HG02610 (cell line): ENCODE results near the gene GALNTL6.

ENCODE experiments used
- ATAC-seq: cut with Tn5 transposase; IDR thresholded peaks from one replicate; pipeline ENCODE4 v1.9.1; 2021; ENCODE audit warnings: mild to moderate bottlenecking, moderate library complexity; ENCODE audit not compliant: unreplicated experiment

The GALNTL6 gene

GRCh38 chr4:171812665-171813525, at the start of gene GALNTL6:
Gene GALNTL6 (plus strand): TSS chr4:171813404.
- ATAC-seq: peak; percentile 48

- no peak for ATAC-seq
Measured at GRCh38 chr4:171765514-171765913, 47.7 kb upstream of the GALNTL6 start.

- ATAC-seq: no peak
Measured at GRCh38 chr4:171774642-171775190, 38.5 kb upstream of the GALNTL6 start.

- no peak for ATAC-seq
Measured at GRCh38 chr4:171779301-171779700, 33.9 kb upstream of the GALNTL6 start.

DNA sequence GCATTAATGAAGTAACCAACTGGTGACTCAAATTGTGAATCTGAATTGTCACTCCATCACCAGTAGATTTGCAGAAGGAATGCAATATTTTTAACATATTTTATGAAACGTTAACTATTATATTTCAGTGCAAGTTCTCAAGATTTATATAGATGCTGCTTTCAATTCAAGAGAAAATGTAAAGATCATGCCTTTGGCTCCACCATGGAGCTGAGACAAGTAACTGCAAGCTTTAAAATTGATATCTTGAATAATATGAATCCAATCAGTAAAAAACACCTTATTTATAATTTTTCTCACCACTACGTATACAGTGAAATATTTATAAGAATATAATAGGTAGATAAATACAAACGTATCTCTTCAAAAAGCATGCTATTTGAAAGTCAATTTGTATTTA, 27.8 kb upstream of the GALNTL6 start:
- no peak for ATAC-seq

DNA sequence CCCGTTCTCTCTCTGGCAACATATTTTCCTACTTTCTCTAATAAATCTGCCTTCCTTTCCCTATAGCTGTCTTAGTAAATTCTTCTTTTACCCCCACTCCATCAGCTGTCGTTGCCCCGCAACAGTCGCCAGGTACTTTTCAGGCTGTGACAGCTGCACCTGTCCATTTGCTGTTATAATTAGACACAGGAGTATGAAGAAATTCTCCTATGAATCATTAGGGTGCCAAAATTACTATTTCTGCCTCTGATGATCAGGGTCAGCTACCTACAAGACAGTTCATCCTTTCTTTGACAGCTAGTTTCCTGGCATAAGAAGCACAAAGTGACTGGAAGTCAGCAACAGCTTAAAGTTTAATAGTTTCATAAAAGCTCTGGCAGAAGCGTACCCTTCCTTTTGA, 19.5 kb upstream of the GALNTL6 start:
- ATAC-seq: no peak

DNA sequence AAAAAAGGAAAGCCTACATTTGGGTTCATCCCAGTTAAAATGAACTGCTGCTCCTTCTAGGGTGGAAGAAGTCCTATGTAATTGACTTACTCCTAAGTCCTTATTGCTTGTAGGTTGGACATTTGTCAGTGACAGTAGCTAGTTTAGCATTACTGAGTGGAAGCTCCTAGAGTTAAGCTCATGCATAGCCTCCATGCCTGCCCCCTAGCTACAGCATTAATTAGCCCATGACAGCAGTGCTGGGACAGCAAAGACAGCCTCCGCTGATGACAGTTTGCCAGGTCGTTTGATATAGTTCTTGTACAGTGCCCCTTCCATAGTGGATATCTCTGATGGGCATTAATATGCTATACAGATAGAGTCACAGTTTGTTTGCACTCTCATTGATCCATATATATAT, 18.7 kb upstream of the GALNTL6 start:
- ATAC-seq: no peak

DNA sequence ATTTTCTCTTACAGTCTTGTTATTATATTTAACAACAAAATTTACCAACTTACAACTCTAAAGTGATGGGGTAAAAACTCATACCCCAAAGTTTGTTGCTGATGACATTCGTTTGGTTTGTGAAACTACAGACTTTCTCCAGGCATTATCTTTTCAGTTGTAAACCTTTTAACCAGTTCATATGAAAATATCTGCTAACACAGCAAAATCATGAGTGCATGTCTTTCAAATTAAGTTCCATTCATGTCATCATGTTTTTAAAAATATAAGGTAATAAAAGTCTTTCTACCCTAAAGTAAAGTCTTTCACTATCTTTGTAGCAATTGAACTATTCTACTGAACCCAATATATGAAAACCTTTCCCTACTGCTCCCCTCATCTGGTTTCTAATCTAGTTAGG, 3.4 kb upstream of the GALNTL6 start:
- ATAC-seq: no peak

DNA sequence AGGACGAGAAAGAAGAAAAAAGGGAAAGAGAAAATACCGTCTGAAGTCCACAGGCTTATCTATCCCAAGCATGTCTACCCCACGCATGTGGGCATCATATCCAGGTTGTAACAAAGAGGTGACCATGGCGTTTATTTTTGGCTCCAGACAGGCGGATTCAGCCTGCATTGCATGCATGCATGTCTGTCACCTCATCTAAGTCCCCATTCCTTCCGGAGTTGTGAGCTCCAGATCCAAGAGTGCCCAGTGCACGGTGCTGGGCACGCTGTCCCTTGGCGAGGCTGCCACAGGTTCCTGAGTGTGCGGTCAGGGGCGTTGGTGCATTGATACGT, 905 bp upstream of the GALNTL6 start:
- no peak for ATAC-seq

DNA sequence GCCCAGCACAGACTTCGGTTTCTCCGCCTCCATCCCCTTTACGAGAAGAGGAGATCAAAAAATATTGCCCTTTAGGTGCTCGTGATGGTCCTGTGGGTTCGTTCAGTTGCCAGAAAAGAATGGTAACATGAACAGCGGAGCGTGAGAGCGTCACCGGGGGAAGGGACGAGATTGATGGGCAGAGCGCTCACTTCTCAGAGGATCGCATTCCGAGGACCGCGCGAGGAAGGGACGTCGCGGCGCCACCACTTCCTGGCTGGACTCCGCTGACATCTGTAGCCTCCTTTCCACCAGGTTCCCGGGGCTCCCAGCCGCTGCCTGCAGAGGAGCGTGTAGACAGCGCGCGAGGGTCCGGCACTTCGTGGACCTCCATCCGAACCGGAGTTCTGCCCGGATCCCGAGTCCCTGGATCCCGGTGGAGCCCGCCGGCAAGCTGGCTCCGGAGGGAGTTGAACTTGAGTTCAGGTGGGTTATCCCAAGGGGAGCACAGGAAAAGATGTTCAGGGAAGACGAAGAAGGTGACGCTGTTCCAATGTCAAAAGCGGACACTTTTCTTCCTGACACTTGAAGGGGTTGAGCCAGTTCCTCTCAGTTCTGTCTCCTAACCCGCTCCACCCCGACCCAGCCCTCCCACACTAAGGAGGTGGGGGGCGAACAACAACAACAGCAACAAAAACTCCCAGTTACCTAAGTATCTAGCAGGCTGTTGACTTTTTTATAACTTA, 484 bp downstream of the GALNTL6 start:
- peak; percentile 25 for ATAC-seq

DNA sequence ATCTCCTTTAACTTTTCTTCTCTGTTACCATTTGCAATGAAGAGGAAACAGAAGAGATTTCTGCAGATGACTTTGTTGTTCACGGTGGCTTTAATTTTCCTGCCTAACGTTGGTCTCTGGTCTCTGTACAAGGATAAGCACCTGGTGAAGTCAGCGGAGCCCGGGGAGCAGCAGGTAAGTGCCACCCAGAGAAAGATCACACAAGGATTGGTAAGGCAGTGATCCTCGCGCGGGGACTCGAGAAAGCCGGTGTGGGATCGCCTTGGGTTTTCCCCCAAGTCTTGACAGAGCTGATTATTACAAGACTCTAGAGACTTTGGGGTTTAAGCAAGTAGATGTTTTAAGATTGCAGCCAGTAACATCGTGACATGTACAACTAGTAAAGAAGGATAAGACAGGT, 1.3 kb downstream of the GALNTL6 start:
- no peak for ATAC-seq

DNA sequence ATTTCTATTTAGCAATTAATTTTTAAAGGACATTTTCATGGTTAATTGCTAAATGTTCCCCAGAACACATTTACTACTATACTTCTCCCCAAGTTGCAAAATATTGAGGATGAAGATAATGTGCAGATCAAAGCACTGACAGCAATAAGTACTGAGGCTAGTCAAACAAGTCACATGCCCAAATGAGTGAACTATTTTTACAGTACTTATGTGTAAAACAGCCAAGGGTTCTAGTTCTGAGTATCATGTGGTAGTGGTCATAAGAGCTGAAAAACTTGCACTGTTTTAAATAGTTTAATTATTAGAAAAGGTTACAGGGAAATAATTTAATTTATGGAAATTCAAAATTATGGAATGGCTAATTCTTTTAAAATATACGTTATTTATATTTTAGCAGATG, 3.8 kb downstream of the GALNTL6 start:
- ATAC-seq: no peak

GRCh38 chr4:171834640-171835039, 21.4 kb downstream of the GALNTL6 start:
- no peak for ATAC-seq

GRCh38 chr4:171843456-171843855, 30.3 kb downstream of the GALNTL6 start:
- ATAC-seq: no peak

DNA sequence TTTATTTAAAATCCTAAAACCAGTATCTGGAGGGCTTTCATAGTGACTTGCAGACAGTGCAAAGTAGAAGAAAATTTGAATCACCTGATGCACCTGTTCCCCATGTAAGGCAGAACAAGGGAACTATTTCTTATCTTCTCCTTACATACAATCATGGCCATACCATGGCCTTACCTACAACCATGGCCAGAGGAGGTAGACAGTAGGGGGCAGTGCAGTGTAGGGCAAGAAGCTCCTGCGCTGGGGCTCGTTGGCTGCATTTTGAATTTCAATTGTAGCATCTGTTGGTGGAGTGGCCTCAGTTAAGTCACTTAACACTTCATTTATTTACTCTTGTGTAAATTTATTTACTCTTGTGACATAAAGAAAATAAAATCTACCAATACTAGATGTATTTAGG, 33.0 kb downstream of the GALNTL6 start:
- peak; percentile 62 for ATAC-seq

DNA sequence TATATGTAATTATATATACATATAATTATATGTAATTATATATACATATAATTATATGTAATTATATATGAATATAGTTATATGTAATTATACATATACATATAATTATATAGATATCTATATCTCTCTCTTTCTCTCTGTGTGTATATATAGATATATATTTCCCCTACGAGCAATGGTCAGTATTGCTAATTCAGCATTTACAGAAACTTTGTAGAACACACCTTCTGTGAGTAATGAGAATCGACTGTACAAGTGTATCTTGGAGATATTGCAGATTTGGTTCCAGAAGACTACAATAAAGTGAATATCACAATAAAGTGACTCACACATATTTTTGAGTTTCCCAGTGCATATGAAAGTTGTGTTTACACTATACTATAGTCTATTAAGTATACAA, 33.7 kb downstream of the GALNTL6 start:
- no peak for ATAC-seq

DNA sequence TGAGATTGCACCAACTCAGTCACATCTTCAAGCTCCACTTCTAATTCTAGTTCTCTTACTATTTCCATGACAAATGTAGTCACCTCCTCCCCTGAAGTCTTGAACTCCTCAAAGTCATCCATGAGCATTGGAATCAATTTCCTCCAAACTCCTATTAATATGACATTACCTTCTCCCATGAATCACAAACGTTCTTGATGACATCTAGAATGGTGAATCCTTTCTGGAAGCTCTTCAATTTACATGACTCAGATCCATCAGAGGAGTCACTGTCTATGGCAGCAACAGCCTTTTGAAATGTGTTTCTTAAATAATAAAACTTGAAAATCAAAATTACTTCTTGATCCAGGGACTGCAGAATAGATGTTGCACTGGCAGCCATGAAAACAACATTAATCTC, 34.5 kb downstream of the GALNTL6 start:
- ATAC-seq: no peak

DNA sequence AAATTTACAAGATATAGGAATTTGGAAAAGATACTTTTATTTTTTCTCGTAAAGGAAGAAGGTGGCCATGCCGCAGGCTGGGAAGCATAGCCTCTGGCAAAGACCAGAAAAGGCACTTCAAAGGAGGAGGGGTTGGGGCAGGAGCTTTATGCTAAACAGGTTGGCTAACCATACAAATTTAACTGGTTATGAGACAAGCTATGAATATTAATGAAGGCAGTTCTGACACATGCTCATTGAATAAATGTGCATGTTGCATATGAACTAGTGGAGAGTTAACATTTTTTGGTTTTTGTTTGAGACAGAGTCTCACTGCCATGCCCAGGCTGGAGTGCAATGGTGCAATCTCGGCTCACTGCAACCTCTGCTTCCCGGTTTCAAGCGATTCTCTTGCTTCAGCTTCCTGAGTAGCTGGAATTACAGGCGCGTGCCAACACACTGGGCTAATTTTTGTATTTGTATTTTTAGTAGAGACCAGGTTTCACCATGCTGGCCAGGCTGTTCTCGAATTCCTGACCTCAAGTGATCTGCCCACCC, 36.5 kb downstream of the GALNTL6 start:
- ATAC-seq: no peak

GRCh38 chr4:171851295-171851694, 38.1 kb downstream of the GALNTL6 start:
- no peak for ATAC-seq

DNA sequence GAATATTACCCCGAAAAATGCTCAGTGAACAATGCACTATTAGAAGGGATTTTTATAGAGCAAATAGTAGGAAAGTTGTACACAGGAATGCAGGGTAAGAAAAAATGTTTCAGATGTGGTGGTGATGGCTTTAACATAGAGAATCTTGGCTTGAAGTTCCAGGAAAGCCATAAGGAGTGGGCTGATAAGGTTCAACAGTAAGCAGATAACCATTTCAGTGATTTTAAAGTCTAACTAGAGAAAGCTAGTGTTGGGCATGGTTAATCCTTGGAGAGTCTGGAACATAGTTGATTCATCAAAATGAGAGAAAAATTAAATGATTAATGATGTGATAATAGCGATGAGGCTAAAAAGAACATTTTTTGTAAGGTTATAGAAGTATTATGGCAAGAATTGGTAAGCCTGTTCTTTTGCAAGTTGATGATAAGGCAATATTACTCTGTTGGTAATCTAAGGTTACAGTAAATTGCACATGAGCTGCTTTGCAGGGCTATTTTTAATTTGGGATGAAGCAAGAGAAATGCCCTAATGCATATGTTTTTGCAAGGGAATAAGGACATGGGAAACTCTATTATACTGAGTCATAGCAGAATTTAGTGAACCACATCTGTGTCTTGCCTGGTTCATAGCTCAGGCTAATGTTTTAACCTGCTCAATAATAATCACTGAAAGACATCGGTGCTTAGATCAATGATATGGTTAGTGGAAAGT, 44.3 kb downstream of the GALNTL6 start:
- ATAC-seq: no peak

- ATAC-seq: no peak
Measured at GRCh38 chr4:171875291-171875690, 62.1 kb downstream of the GALNTL6 start.
